ENCODE data around the gene NAPB.
"Not testable (repeated sequence)": the region's sequence is repeated elsewhere in the genome, so short reads cannot be mapped to it uniquely, and the experiment has no call there.

The NAPB gene

GRCh38 chr20:23420943-23421931 lies at the start of gene NAPB:
Gene NAPB, minus strand, starts transcription at chr20:23421488. Its CDS starts 86 bp downstream, at chr20:23421402.
- peak; percentile 85 to 86 for DNase-seq (ENCODE audit: low read depth in 1 of 2, low spot score in 1 of 2)

DNA sequence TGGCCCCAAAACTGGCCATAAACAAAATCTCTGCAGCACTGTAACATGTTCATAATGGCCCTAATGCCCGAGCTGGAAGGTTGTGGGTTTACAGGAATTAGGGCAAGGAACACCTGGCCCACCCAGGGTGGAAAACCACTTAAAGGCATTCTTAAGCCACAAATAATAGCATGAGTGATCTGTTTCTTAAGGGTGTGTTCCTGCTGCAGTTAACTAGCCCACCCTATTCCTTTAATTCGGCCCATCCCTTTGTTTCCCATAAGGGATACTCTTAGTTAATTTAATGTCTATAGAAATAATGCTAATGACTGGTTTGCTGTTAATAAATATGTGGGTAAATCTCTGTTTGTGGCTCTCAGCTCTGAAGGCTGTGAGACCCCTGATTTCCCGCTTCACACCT lies 45.7 kb upstream of the NAPB start:
- DNase-seq (ENCODE audit: low read depth in 1 of 2, low spot score in 1 of 2) = not testable (repeated sequence)

- no peak for DNase-seq (ENCODE audit: low read depth in 1 of 2, low spot score in 1 of 2)
These were observed 39.9 kb upstream of the NAPB start for GRCh38 chr20:23461180-23461579.

DNA sequence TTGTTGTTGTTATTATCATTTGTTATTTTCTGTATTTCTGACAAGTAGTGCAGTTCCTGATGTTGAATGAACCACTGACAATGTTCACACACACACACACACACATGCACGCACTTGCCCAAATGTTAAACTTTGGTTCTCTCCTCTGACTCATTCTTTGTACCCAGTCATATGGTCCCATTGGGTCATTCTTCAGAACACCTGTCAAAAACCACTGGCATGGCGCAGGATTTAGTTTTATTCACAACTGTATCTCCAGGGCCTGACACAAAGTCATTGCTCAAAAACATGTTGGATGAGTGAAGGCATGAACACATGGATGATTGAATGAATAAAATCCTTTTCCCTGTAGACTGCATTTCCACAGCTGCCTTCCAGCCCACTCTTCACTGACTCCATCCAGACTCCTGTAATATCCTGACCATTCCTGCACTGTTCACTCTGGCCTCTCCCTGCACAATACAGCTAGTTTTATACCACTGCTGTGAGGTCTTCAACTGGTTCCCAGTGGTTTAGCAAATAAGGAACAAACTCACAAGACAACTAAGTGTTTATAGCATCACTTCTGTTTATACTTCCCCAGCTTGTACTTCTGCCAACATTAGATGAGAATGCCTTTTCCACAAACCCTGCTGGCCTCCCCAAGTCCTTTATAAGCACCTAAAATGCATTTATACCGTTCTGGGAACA lies 38.3 kb upstream of the NAPB start:
- DNase-seq (ENCODE audit: low read depth in 1 of 2, low spot score in 1 of 2) = no peak

- DNase-seq (ENCODE audit: low read depth in 1 of 2, low spot score in 1 of 2) = no peak
These were observed 35.6 kb upstream of the NAPB start for GRCh38 chr20:23456873-23457272.

- no peak for DNase-seq (ENCODE audit: low read depth in 1 of 2, low spot score in 1 of 2)
These were observed 35.1 kb upstream of the NAPB start for GRCh38 chr20:23456409-23456808.

- no peak for DNase-seq (ENCODE audit: low read depth in 1 of 2, low spot score in 1 of 2)
These were observed 34.4 kb upstream of the NAPB start for GRCh38 chr20:23455639-23456038.

GRCh38 chr20:23454816-23455215 lies 33.5 kb upstream of the NAPB start:
- DNase-seq (ENCODE audit: low read depth in 1 of 2, low spot score in 1 of 2) = no peak

DNA sequence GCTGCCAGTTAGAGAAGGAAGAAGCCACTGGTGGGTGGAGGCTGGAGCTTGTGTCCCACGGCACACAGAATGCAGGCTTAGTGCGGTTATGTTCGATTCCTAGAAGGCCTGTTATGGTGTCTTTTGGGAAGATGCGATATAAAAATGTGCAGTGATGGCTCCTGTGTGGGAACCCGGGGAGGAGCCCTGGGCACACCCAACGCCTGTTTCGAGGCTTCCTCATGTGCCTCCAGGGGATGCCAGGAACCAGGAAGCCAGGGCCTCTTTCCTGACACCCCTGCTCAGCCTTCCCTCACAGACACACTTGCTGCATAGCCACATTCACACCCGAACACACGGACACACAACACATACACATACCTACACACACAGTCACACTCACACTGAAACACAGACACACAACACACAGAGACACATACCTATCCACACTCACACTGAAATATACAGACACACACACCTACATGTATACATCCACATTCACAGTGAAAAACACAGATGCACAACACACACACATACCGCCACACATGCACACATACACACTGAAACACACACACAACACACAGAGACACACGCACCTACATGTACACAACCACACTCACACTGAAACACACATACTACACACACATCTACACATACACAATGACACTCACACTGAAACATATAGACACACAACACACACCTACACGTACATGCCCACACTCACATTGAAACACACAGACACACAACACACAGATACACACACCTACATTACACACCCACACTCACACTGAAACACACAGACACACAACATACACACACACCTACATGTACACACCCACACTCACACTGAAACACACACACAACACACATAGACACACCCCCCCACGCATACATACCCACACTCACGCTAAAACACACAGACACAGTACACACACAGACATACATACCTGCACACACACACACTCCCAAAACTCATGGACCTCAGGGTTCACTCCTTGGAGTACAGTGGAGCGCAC lies 32.6 kb upstream of the NAPB start:
- DNase-seq (ENCODE audit: low read depth in 1 of 2, low spot score in 1 of 2) = no peak

- DNase-seq (ENCODE audit: low read depth in 1 of 2, low spot score in 1 of 2) = no peak
These were observed 31.5 kb upstream of the NAPB start, which contains the start of gene CST11 for GRCh38 chr20:23452776-23453175. Gene CST11, minus strand, starts transcription at chr20:23452876. Its CDS starts 65 bp downstream, at chr20:23452811.

GRCh38 chr20:23451956-23452487 lies 30.7 kb upstream of the NAPB start:
- no peak for DNase-seq (ENCODE audit: low read depth in 1 of 2, low spot score in 1 of 2)

GRCh38 chr20:23450877-23451276 lies 29.6 kb upstream of the NAPB start:
- no peak for DNase-seq (ENCODE audit: low read depth in 1 of 2, low spot score in 1 of 2)

- no peak for DNase-seq (ENCODE audit: low read depth in 1 of 2, low spot score in 1 of 2)
These were observed 28.1 kb upstream of the NAPB start for GRCh38 chr20:23449421-23449820.

- DNase-seq (ENCODE audit: low read depth in 1 of 2, low spot score in 1 of 2) = no peak
These were observed 26.9 kb upstream of the NAPB start for GRCh38 chr20:23448167-23448566.

DNA sequence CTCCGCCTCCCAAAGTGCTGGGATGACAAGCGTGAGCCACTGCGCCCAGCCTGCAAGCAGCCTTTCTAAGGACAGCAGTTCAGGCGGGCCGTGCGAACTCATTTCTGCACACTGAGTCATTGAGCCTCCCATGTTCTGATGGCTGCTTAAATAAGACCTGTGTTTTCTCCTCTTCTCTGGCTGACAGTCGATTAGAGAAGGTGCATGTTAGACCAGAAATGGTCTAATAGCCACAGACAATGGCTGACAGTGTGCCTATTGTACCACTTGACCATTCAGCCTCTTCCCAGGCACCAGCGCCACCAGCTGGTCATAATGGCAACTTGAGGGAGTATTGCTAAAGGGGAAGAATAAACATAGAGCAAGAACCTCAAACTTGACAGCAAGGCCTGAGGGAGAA lies 25.2 kb upstream of the NAPB start:
- DNase-seq (ENCODE audit: low read depth in 1 of 2, low spot score in 1 of 2) = no peak

DNA sequence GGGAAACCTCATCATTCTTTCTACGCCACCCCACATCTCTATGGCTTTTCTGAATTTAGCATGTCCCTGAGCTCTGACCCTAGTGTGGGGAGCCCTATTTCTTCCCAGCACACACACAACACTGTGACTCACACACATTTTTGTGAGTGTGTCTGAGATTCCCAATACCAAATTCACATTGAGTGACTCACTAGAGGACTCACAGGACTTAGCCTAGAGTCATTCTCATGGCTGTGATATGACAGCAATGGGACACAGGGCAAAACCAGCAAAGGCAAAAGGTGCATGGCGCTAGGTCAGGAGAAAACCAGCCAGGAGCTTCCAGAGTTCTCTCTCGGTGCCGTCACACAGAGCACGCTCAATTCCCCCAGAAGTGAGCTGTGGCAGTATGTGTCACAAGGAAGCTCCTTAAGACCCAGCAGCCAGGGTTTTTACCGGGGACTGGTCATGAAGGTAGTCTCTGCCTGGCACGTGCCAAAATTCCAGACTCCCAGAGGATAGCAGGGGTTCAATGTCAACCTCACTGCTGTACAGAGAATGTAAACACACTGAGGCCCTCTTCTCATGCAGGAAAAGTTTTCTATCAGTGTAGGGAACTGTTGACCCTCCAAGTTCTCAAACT lies 24.4 kb upstream of the NAPB start:
- DNase-seq (ENCODE audit: low read depth in 1 of 2, low spot score in 1 of 2) = no peak

DNA sequence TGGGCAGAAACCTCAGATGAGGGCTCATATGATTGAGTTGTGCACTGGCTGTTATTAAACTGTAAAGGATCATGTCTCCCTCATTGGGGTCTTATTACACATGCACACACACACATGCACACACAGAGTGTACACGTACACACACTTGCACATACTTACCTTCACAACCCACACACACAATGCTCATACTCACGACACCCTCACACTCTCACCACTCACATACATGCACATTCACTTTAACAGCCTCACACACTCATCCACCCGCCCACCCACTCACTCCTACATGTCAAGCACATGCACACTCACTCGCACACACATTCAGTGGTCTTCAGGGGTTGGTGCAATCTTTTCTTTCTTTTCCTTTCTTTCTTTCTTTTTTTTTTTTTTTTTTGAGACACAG lies 23.6 kb upstream of the NAPB start:
- no peak for DNase-seq (ENCODE audit: low read depth in 1 of 2, low spot score in 1 of 2)

- no peak for DNase-seq (ENCODE audit: low read depth in 1 of 2, low spot score in 1 of 2)
These were observed 21.1 kb upstream of the NAPB start for GRCh38 chr20:23442436-23442835.

GRCh38 chr20:23441850-23442313 lies 20.6 kb upstream of the NAPB start:
- peak in 1 of 2 donors; percentile 22 for DNase-seq (ENCODE audit: low read depth in 1 of 2, low spot score in 1 of 2)

DNA sequence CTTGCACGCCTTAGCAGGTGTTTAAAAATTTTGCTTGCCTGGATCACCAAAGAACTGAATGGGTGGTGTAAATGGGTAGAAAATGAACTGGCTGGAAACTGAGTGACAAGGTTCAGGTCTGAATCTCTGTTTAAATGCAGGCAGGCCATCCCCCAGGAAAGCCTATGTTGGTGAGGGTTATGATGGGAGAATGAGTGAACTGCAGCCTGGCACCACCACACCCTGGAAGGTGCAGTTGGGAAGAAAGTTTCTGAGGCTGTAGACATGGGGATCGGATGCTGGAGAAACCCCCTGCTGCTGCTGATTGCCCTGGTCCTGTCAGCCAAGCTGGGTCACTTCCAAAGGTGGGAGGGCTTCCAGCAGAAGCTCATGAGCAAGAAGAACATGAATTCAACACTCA lies 18.7 kb upstream of the NAPB start:
- no peak for DNase-seq (ENCODE audit: low read depth in 1 of 2, low spot score in 1 of 2)

All from activated T-helper 1 cell treated with anti-CD3 and anti-CD28 coated beads, Interleukin-2, amount 50 U/mL, for 16 hours (primary cell).